HepG2 (cell line): ENCODE data around the gene SAPCD2. TPM values are rescaled to one million over a fixed set of nuclear protein-coding genes. Genes with fewer than 3 reads are reported as not detected.

ENCODE experiments used
- EHMT2 ChIP-seq: fragments of 200-600 bp; sonication (generic); IDR thresholded peaks from 2 replicates; pipeline ENCODE4 v1.7.0; 2017; ENCODE audit warnings: antibody characterized with exemption, low read depth, low read length, borderline replicate concordance
- HES4 ChIP-seq: sonication (generic); formaldehyde crosslinking; IDR thresholded peaks from 2 replicates; pipeline ENCODE4 v1.9.0; 2021; ENCODE audit warnings: mild to moderate bottlenecking, missing genetic modification reagents, borderline replicate concordance
- POLR2AphosphoS5 ChIP-seq: IDR thresholded peaks from 2 replicates; pipeline ENCODE4 v1.6.1; 2012; ENCODE audit warnings: low read depth, low read length
- PREB ChIP-seq: sonication (generic); formaldehyde crosslinking; IDR thresholded peaks from 2 replicates; pipeline ENCODE4 v1.4.0; 2020; ENCODE audit warnings: missing genetic modification reagents
- RELA ChIP-seq: sonication (generic); formaldehyde crosslinking; IDR thresholded peaks from 2 replicates; pipeline ENCODE4 v1.4.0; 2020; ENCODE audit warnings: missing genetic modification reagents
- TAF1 ChIP-seq: sonication (generic); formaldehyde crosslinking; IDR thresholded peaks from 2 replicates; pipeline ENCODE4 v1.4.0; 2020; ENCODE audit warnings: missing genetic modification reagents
- ZBTB7A ChIP-seq: sonication (generic); formaldehyde crosslinking; IDR thresholded peaks from 2 replicates; pipeline ENCODE4 v1.8.0; 2022; ENCODE audit warnings: mild to moderate bottlenecking, missing genetic modification reagents
- ZFP41 ChIP-seq: sonication (generic); formaldehyde crosslinking; IDR thresholded peaks from 2 replicates; pipeline ENCODE4 v1.4.0; 2020; ENCODE audit warnings: mild to moderate bottlenecking, missing genetic modification reagents, borderline replicate concordance
- ZNF317 ChIP-seq: sonication (generic); formaldehyde crosslinking; IDR thresholded peaks from 2 replicates; pipeline ENCODE4 v1.5.0; 2020; ENCODE audit warnings: mild to moderate bottlenecking, missing genetic modification reagents
- ZNF335 ChIP-seq: sonication (generic); formaldehyde crosslinking; IDR thresholded peaks from 2 replicates; pipeline ENCODE4 v1.4.0; 2020; ENCODE audit warnings: missing genetic modification reagents
- ZNF740 ChIP-seq: sonication (generic); formaldehyde crosslinking; IDR thresholded peaks from 2 replicates; pipeline ENCODE4 v1.4.0; 2020; ENCODE audit warnings: missing genetic modification reagents
- polyA plus RNA-seq, 8 experiments: library from polyadenylated mRNA; depleted of rRNA in 3 of 8; stranded (reverse) in 7 of 8; unstranded in 1 of 8; fragments of >200 nt; fragmentation: Illumina TruSeq in 4 of 8; extraction: Trizol in 4 of 8; gene quantifications; 2 replicates each; pipeline versions ENCODE4 v1.2.1 to v1.2.3, GENCODE V29; 2011 to 2016; ENCODE audit warnings: low read depth in 4 of 8, missing spikeins in 1 of 8, mixed read lengths in 1 of 8; ENCODE audit not compliant: insufficient read depth in 1 of 8
- total RNA-seq, 5 experiments: library from RNA; depleted of rRNA; stranded (reverse); fragments of >200 nt; fragmentation: Illumina TruSeq; extraction: Trizol; gene quantifications; 2 replicates each; pipeline ENCODE4 v1.2.3, GENCODE V29; 2016; ENCODE audit warnings: low read depth in 1 of 5
- TF ChIP-seq, protein P1 (sequence below), 2 experiments: sonication (generic) in 1 of 2; formaldehyde crosslinking in 1 of 2; IDR thresholded peaks; 2 replicates each; pipeline versions ENCODE4 v1.4.0 to v1.6.1; 2016 to 2020; ENCODE audit warnings: borderline replicate concordance in 1 of 2, low read depth in 1 of 2, mild to moderate bottlenecking in 1 of 2, missing genetic modification reagents in 1 of 2
- TF ChIP-seq, protein P2 (sequence below): sonication (generic); formaldehyde crosslinking; IDR thresholded peaks from 2 replicates; pipeline ENCODE4 v1.4.0; 2020; ENCODE audit warnings: missing genetic modification reagents, mild to moderate bottlenecking, borderline replicate concordance
- TF ChIP-seq, protein P3 (sequence below): sonication (generic); formaldehyde crosslinking; IDR thresholded peaks from 2 replicates; pipeline ENCODE4 v1.4.0; 2020; ENCODE audit warnings: low read depth, mild to moderate bottlenecking, missing genetic modification reagents
- TF ChIP-seq, protein P4 (sequence below): sonication (generic); formaldehyde crosslinking; IDR thresholded peaks from 2 replicates; pipeline ENCODE4 v1.5.1; 2020; ENCODE audit warnings: missing genetic modification reagents, mild to moderate bottlenecking, borderline replicate concordance
- TF ChIP-seq, protein P5 (sequence below): sonication (generic); formaldehyde crosslinking; IDR thresholded peaks from 2 replicates; pipeline ENCODE4 v1.5.0; 2020; ENCODE audit warnings: missing genetic modification reagents, mild to moderate bottlenecking, borderline replicate concordance

SAPCD2 gene
- total and polyA plus RNA-seq, 2 of the 13 experiments (the other 11 are each of a cell fraction or from before 2014, with no cell fraction given), result 21.9 to 42.8 TPM

DNA sequence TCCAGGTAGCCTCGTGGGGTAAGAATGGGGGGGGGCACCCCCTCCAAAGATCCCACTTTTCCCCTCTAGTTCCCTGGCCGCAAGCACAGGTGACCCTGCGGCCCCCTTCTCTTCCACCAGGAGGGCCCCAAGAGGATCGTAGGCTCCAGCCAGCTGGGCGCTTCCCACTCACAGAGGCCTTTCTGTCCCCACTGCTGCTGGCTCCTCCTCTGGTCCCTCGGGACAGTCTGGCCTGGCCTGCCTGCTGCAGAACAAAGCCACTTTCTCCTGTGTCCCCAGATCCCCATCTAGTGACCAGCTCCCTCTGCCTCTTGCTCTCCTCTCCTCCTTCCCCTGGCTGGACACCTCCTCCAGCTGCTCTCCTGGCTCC lies 534 bp upstream of the SAPCD2 start (continued):
- TF ChIP-seq, protein P1, sequence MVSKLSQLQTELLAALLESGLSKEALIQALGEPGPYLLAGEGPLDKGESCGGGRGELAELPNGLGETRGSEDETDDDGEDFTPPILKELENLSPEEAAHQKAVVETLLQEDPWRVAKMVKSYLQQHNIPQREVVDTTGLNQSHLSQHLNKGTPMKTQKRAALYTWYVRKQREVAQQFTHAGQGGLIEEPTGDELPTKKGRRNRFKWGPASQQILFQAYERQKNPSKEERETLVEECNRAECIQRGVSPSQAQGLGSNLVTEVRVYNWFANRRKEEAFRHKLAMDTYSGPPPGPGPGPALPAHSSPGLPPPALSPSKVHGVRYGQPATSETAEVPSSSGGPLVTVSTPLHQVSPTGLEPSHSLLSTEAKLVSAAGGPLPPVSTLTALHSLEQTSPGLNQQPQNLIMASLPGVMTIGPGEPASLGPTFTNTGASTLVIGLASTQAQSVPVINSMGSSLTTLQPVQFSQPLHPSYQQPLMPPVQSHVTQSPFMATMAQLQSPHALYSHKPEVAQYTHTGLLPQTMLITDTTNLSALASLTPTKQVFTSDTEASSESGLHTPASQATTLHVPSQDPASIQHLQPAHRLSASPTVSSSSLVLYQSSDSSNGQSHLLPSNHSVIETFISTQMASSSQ (IDR thresholded peaks at IDR 0.05; ENCODE audit: low read depth), result no peak
- TF ChIP-seq, protein P1 (CRISPR knock-in tag; IDR thresholded peaks at IDR 0.05; ENCODE audit: borderline replicate concordance), result no peak
- no peak for TF ChIP-seq HES4 (CRISPR knock-in tag)
- no peak for TF ChIP-seq ZBTB7A (CRISPR knock-in tag)
- TF ChIP-seq RELA, result no peak
- TF ChIP-seq ZNF740, result 0 out of 2 replicates have a peak, but pooled peaks have one; percentile 37
- TF ChIP-seq POLR2AphosphoS5, result no peak
- TF ChIP-seq EHMT2, result no peak
- TF ChIP-seq, protein P2, sequence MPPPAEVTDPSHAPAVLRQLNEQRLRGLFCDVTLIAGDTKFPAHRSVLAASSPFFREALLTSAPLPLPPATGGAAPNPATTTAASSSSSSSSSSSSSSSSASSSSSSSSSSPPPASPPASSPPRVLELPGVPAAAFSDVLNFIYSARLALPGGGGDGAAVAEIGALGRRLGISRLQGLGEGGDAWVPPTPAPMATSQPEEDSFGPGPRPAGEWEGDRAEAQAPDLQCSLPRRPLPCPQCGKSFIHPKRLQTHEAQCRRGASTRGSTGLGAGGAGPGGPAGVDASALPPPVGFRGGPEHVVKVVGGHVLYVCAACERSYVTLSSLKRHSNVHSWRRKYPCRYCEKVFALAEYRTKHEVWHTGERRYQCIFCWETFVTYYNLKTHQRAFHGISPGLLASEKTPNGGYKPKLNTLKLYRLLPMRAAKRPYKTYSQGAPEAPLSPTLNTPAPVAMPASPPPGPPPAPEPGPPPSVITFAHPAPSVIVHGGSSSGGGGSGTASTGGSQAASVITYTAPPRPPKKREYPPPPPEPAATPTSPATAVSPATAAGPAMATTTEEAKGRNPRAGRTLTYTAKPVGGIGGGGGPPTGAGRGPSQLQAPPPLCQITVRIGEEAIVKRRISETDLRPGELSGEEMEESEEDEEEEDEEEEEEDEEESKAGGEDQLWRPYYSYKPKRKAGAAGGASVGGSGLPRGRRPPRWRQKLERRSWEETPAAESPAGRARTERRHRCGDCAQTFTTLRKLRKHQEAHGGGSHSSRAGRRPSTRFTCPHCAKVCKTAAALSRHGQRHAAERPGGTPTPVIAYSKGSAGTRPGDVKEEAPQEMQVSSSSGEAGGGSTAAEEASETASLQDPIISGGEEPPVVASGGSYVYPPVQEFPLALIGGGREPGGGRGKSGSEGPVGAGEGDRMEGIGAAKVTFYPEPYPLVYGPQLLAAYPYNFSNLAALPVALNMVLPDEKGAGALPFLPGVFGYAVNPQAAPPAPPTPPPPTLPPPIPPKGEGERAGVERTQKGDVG, result peak; percentile 21; the same call in 1 of the 2 replicates
- 0 out of 2 replicates have a peak, but pooled peaks have one; percentile 64 for TF ChIP-seq ZFP41 (CRISPR knock-in tag)
- no peak for TF ChIP-seq ZNF335 (CRISPR knock-in tag)
- TF ChIP-seq PREB, result no peak
- TF ChIP-seq TAF1 (CRISPR knock-in tag), result no peak
- TF ChIP-seq, protein P3, sequence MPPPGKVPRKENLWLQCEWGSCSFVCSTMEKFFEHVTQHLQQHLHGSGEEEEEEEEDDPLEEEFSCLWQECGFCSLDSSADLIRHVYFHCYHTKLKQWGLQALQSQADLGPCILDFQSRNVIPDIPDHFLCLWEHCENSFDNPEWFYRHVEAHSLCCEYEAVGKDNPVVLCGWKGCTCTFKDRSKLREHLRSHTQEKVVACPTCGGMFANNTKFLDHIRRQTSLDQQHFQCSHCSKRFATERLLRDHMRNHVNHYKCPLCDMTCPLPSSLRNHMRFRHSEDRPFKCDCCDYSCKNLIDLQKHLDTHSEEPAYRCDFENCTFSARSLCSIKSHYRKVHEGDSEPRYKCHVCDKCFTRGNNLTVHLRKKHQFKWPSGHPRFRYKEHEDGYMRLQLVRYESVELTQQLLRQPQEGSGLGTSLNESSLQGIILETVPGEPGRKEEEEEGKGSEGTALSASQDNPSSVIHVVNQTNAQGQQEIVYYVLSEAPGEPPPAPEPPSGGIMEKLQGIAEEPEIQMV, result no peak
- no peak for TF ChIP-seq ZNF317 (CRISPR knock-in tag)
- TF ChIP-seq, protein P4, sequence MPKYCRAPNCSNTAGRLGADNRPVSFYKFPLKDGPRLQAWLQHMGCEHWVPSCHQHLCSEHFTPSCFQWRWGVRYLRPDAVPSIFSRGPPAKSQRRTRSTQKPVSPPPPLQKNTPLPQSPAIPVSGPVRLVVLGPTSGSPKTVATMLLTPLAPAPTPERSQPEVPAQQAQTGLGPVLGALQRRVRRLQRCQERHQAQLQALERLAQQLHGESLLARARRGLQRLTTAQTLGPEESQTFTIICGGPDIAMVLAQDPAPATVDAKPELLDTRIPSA, result no peak
- TF ChIP-seq, protein P5, sequence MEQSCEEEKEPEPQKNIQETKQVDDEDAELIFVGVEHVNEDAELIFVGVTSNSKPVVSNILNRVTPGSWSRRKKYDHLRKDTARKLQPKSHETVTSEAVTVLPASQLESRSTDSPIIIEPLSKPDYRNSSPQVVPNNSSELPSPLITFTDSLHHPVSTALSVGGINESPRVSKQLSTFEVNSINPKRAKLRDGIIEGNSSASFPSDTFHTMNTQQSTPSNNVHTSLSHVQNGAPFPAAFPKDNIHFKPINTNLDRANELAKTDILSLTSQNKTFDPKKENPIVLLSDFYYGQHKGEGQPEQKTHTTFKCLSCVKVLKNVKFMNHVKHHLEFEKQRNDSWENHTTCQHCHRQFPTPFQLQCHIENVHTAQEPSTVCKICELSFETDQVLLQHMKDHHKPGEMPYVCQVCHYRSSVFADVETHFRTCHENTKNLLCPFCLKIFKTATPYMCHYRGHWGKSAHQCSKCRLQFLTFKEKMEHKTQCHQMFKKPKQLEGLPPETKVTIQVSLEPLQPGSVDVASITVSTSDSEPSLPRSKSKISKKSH (CRISPR knock-in tag), result 0 out of 2 replicates have a peak, but pooled peaks have one; percentile 50
